Muscle layer of duodenum (tissue), 2 donors: ENCODE measurements around the gene VAPB.
"Not testable (repeated sequence)": the region's sequence is repeated elsewhere in the genome, so short reads cannot be mapped to it uniquely, and the experiment has no call there.

Source experiments
- H3K27ac ChIP-seq: one replicate; pipeline ENCODE4 v1.7.0; 2013; ENCODE audit warnings: mild to moderate bottlenecking, low read length
- H3K27me3 ChIP-seq: one replicate; pipeline ENCODE4 v1.7.0; 2013; ENCODE audit warnings: low read depth, mild to moderate bottlenecking, control low read depth, low read length
- H3K36me3 ChIP-seq, 2 donors: one replicate each; pipeline ENCODE4 v1.7.0; 2013; ENCODE audit warnings: low read length in 2 of 2, control low read depth in 1 of 2, mild to moderate bottlenecking in 1 of 2; ENCODE audit not compliant: insufficient read depth in 2 of 2, control insufficient read depth in 1 of 2
- H3K4me1 ChIP-seq, 2 donors: one replicate each; pipeline ENCODE4 v1.7.0; 2013; ENCODE audit warnings: low read length in 2 of 2, mild to moderate bottlenecking in 2 of 2, control low read depth in 1 of 2, moderate library complexity in 1 of 2; ENCODE audit not compliant: insufficient read depth in 2 of 2, control insufficient read depth in 1 of 2
- H3K4me3 ChIP-seq, 2 donors: one replicate each; pipeline ENCODE4 v1.7.0; 2013; ENCODE audit warnings: low read length in 2 of 2, low read depth in 1 of 2, mild to moderate bottlenecking in 1 of 2
- H3K9me3 ChIP-seq, 2 donors: one replicate each; pipeline ENCODE4 v1.7.0; 2013; ENCODE audit warnings: low read length in 2 of 2, control low read depth in 1 of 2, mild to moderate bottlenecking in 1 of 2; ENCODE audit not compliant: control insufficient read depth in 1 of 2
- donor health status: healthy.

The VAPB gene

DNA sequence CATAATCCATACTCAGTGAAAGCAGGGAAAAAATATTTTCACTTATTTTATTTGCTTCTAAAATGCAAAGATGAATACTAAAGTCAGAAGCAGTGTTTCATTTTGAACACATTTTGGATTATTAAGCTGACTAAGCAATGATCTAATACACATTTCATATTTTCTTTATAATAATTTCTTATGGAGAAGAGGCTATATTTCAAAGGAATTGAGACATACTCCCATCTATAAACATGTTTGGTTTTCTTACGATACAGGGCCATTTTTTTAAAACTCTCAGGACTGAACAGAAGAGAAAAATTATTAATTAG, 26.9 kb upstream of the VAPB start:
- no peaks in the 10 kb centered on the region for H3K9me3 ChIP-seq
- no peak overlapping the region for H3K27ac ChIP-seq
- peaks cover 2 to 21% of the 10 kb centered on the region in 2 donors for H3K36me3 ChIP-seq
- no peak overlapping the region for H3K4me3 ChIP-seq
- peaks cover 0 to 20% of the 10 kb centered on the region in 2 donors for H3K4me1 ChIP-seq
- H3K27me3 ChIP-seq = no peaks in the 10 kb centered on the region

DNA sequence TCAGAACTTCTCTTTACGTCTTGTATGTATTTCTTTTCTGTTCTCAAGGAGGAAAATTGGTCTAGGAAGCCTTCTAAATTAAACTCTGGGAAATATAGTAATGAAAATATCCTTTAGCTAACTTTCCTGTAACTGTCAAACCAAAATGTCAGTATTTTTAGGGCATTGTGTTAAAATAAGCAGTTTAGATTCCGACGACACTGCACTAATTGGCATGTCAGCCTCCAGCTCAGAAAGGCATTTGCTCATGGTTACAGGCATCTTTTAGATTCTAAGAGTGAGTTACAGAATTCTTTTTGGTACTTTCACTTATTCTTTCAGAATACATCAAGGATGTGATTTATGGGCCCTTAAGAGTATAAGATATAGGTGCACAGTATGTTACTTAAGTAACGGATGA, 26.1 kb upstream of the VAPB start:
- H3K4me3 ChIP-seq = no peak overlapping the region
- peaks cover 0 to 20% of the 10 kb centered on the region in 2 donors for H3K4me1 ChIP-seq
- peaks cover 0 to 21% of the 10 kb centered on the region in 2 donors for H3K36me3 ChIP-seq
- H3K27ac ChIP-seq = no peak overlapping the region
- H3K9me3 ChIP-seq = no peaks in the 10 kb centered on the region
- no peaks in the 10 kb centered on the region for H3K27me3 ChIP-seq

DNA sequence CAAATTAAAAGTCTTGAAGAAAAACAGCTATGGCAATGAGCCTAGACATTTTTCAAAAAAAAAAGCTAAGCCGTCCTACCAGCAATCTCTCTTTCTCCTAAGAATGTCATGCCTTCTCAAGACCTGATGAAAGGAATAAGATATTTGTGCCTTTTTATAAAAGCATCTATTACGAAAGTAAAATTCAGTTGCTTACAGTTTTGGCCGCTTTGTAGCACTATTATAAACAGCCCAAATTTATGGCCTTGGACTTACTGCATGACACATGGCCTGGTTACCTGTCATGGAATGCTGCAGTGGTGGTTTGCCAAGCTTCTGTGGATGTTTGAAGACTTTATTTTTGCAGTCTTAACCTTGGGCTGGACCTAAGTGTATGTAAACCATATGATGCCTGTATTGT, 22.2 kb upstream of the VAPB start:
- Histone ChIP-seq H3K4me1 (peaks cover 0 to 8% of the 10 kb centered on the region in 2 donors), H3K27ac (peak overlapping the region; percentile 45), H3K4me3 (no peak overlapping the region), H3K9me3 (no peaks in the 10 kb centered on the region), H3K27me3 (no peaks in the 10 kb centered on the region), H3K36me3 (peaks cover 0 to 7% of the 10 kb centered on the region in 2 donors)

DNA sequence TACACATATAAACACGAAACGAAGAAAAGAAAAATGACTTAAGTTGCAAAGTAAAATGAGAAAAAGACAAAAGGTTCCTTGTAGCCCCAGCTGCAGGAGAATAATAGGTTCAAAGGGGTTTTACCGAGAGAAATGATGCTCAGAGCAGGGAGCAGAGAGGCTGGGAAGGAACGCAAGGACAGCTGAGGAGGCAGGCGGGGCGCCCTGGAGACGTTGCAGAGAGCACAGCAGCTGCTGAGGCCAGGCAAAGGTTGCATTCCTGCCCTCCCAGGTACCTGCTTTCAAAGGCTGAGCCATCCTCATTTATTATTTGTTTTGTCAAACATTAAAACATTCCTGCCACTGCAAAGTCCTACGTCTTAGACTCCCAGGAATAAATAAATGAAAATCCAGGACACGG, 16.2 kb upstream of the VAPB start:
- no peak overlapping the region for H3K4me3 ChIP-seq
- no peaks in the 10 kb centered on the region for H3K4me1 ChIP-seq
- H3K36me3 ChIP-seq = no peaks in the 10 kb centered on the region
- H3K27ac ChIP-seq = no peak overlapping the region
- no peaks in the 10 kb centered on the region for H3K9me3 ChIP-seq
- H3K27me3 ChIP-seq = no peaks in the 10 kb centered on the region

DNA sequence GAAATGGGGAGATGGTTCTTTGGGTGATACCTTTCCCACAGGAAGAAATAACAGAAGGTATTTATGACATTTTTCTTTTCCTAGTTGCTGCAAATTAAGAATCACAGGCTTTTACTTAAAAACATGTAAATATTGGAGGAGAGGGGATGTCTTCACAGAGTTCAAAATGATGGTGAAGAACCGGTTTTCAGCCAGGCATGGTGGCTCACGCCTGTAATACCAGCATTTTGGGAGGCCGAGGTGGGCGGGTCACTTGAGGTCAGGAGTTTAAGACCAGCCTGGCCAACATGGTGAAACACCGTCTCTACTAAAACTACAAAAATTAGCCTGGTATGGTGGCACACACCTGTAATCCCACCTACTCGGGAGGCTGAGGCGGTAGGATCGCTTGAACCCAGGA, 15.7 kb upstream of the VAPB start:
- not testable (repeated sequence) for H3K4me3 ChIP-seq, H3K9me3 ChIP-seq, H3K36me3 ChIP-seq, H3K27ac ChIP-seq, H3K4me1 ChIP-seq, H3K27me3 ChIP-seq

DNA sequence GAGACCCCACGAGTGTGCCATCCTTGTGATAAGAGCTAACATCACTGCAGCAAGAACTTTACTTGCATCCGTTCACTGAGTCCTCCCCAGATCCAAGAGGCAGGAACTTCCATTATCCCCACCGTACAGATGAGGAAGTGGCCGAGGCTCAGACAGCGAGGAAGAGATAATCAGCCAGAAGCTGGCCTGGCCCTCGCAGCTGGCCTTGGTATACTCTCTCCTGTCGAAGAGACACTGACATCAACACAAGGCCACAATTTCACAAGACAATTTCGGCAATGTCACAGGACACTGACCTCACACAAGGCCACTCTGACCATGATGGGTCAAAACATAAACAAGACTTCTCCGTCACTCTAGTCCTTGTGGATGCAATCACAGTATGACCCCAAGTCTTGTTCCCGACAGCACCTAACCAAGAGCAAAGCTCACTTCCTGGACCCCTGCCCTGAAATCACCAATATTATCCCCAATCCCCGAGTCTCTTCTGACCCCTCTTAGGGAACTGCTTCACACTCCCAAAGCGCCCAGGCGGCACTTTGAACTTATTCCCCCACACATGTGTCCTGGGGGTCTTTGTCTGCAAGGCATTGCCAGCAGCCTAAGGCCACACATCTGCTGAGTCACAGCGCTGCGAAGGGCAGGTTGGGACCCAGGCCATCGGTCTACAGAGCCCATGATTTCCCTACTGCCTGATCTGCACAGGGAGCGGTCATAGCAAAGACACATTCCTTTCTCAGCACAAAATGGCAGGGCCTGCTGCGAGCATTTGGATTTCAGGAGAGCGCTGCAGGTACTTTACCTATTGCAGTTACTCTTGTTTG, 14.8 kb upstream of the VAPB start:
- H3K4me1 ChIP-seq = no peaks in the 10 kb centered on the region
- no peak overlapping the region for H3K4me3 ChIP-seq
- no peak overlapping the region for H3K27ac ChIP-seq
- no peaks in the 10 kb centered on the region for H3K36me3 ChIP-seq
- no peaks in the 10 kb centered on the region for H3K9me3 ChIP-seq
- H3K27me3 ChIP-seq = no peaks in the 10 kb centered on the region

DNA sequence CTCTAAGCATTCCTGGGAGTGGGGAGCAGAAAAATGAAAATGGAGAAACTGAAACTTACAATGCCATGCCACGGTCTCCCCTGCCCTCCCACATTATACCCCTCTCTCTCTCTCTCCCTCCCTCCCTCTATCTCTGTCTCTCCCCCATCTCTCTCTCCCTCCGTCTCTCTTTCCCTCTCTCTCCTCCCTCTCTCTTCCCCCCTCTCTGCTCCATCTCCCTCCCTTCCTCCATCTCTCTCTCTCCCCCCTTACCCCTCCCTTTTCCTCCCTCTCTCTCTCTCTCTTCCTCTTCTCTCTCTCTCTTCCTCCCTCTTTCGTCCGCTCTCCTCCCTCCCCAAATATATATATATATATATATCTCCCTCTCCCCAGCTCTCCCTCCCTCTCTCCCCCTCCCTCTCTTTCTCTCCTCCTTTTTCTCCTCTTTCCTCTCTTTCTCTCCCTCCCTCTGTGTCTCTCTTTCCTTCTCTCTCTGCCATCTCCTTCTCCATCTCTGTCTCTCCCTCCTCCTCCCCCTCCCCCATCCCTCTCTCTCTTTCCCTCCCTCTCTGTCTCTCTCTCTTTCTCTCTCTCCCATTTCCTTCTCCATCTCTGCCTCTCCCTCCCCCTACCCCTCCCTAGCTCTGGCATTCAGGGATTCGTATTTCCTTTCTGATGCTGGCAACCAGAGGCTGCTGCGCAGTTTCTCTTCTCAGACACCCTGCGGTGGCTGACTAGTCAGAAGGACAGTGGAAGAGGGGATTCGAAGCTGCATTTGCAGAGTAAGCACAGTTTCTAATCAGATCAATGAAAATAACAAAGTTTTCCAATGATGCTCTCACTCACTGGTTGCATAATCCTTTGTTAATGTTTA, 13.9 kb upstream of the VAPB start:
- Histone ChIP-seq H3K4me3 (no peak overlapping the region), H3K4me1 (no peaks in the 10 kb centered on the region), H3K27me3 (no peaks in the 10 kb centered on the region), H3K36me3 (no peaks in the 10 kb centered on the region), H3K27ac (no peak overlapping the region), H3K9me3 (no peaks in the 10 kb centered on the region)

DNA sequence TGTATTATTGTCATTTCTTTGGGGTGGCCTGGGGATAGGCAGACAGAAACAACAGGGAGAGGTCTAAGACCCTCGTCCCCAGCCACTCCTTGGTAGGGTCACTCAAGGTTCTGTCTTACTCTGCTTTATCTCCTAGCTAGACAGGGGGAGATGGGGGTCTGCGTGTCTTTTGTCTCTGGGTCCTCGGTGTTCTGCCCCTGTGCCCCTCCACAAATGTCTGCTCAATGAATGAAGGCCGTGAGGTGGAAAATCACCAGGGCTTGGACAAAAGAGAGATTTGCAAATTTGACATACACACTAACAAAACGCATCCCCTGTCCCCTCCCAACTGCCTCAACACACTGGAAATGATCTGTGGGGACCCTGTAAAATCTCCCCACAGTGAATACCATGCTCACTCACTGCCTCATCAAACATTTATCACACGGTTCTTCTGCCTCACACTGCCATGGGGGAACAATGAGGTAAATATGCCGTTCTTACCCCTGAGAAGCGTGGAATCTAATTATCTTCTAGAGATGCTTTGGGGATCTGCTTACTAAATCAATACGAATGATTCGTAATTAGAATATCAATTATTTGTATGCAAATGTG, 13.2 kb upstream of the VAPB start:
- H3K36me3 ChIP-seq = no peaks in the 10 kb centered on the region

DNA sequence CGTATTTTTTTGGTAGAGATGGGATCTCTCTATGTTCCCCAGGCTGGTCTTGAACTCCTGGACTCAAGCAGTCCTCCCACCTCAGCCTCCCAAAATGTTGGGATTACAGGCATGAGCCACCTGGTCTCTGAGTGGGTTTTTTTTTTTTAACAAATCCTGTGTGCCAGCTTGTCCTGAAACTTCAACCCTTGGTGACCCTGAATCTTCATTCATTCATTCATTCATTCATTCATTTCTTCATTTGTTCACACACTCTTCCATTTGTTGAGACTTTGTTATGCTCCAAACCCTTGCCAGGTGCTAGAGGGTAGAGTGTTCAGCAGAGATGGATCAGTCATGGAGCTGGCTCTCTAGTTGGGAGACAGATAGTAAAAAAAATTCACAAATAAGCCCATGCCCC, 12.0 kb upstream of the VAPB start:
- Histone ChIP-seq H3K27ac (no peak overlapping the region), H3K4me3 (no peak overlapping the region), H3K9me3 (peaks cover 0 to 6% of the 10 kb centered on the region in 2 donors), H3K36me3 (no peaks in the 10 kb centered on the region), H3K27me3 (no peaks in the 10 kb centered on the region), H3K4me1 (no peaks in the 10 kb centered on the region)

More for the DNA sequence above, 13.2 kb upstream of the VAPB start:
- no peaks in the 10 kb centered on the region for H3K9me3 ChIP-seq
- H3K4me1 ChIP-seq = no peaks in the 10 kb centered on the region
- H3K4me3 ChIP-seq = no peak overlapping the region
- no peaks in the 10 kb centered on the region for H3K27me3 ChIP-seq
- H3K27ac ChIP-seq = no peak overlapping the region

DNA sequence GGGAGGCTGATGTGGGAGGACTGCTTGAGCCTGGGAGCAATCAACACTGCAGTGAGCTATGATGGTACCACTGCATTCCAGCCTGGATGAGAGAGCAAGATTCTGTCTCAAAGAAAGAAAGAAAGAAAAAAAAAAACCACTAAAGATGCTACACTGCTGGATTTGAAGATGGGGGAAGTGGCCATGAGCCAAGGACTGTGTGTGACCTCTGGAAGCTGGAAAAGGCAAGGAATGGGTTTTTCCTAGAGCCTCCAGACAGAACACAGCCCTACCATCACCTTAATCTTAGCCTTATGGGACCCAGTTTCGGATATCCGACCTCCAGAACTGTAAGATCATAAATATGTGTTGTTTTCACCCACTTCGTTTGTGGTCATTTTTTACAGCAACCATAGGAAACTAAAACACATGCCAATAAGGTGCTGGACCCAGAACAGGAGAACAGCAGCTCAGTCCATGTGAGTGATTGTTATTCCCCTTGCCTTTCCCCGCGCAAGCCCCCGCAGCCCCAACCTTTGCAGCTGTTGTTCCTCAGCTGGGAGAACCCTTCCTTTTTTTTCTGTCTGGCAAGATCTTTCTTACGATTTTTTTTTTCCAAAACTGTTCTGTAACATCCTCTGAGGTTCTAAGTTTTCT, 11.1 kb upstream of the VAPB start:
- Histone ChIP-seq H3K4me3 (no peak overlapping the region), H3K27ac (no peak overlapping the region), H3K4me1 (no peaks in the 10 kb centered on the region), H3K27me3 (no peaks in the 10 kb centered on the region), H3K9me3 (peaks cover 0 to 6% of the 10 kb centered on the region in 2 donors), H3K36me3 (no peaks in the 10 kb centered on the region)

DNA sequence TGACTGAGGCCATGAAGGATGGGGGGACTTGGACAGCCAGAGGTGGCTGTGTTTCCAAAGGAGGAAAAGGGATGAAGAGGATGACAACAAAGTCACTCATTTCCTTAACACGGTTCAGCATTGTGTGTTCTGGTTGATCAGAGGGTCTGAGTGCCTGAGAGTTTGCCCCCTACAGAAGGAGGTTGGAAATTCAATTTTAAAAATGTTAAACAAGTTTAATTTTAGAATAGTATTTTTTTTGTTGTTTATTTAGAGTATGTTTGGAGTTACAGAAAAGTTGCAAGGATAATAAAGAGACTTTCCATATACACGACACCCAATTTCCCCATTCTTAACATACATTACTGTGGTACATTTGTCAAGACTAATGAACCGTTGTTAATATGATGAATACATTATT, 10.3 kb upstream of the VAPB start:
- Histone ChIP-seq H3K4me3 (no peak overlapping the region), H3K9me3 (peaks cover 0 to 6% of the 10 kb centered on the region in 2 donors), H3K27ac (no peak overlapping the region), H3K36me3 (no peaks in the 10 kb centered on the region), H3K4me1 (no peaks in the 10 kb centered on the region), H3K27me3 (no peaks in the 10 kb centered on the region)
